Testis (tissue), 2 donors: ENCODE results near the gene TBX21.

Experiments
- CTCF ChIP-seq, 3 experiments: fragments of 450-650 bp in 2 of 3; fragments of 200-600 bp in 1 of 3; sonication (generic) in 1 of 3; IDR thresholded peaks; one replicate each; pipeline ENCODE4 v1.5.1; 2016 to 2019; ENCODE audit warnings: antibody characterized with exemption in 3 of 3, mild to moderate bottlenecking in 2 of 3, moderate library complexity in 1 of 3
- POLR2A ChIP-seq: fragments of 450-650 bp; IDR thresholded peaks from one replicate; pipeline ENCODE4 v1.6.1; 2017; ENCODE audit warnings: antibody characterized with exemption, mild to moderate bottlenecking, moderate library complexity

GRCh38 chr17:47778184-47778635, 45.2 kb downstream of the TBX21 start:
- TF ChIP-seq CTCF (IDR thresholded peaks at IDR 0.05) (no peak), POLR2A (no peak)
